ENCODE measurements around the gene PDCD5.

- no peak for TF ChIP-seq POLR2AphosphoS5 (IDR thresholded peaks at IDR 0.05; ENCODE audit: borderline replicate concordance, low read depth, low read length)
- no peak for TF ChIP-seq EZH2 (IDR thresholded peaks at IDR 0.05)
- no peak for TF ChIP-seq FOXP2 (optimal IDR thresholded peaks at IDR 0.05; ENCODE audit: control extremely low read depth, extremely low read length, insufficient read depth)
Observed at GRCh38 chr19:32599736-32600157, 18.8 kb downstream of the PDCD5 start.

Measured in SK-N-MC (cell line).